ENCODE results near the gene NFIX. TPM values are rescaled to one million over a fixed set of nuclear protein-coding genes. Genes with fewer than 3 reads are reported as not detected.

NFIX gene
- total RNA-seq, 1 donor from 2014 or later = 118 TPM

GRCh38 chr19:13076787-13077186 is 81.5 kb downstream of the NFIX start:
- no peak overlapping the region for H3K4me3 ChIP-seq
- H3K36me3 ChIP-seq = peaks cover 35% of the 10 kb centered on the region
- H3K4me1 ChIP-seq = peaks cover 68% of the 10 kb centered on the region
- H3K27me3 ChIP-seq (ENCODE audit: low read depth) = no peaks in the 10 kb centered on the region
- H3K9me3 ChIP-seq (replicated peaks) = no peaks in the 10 kb centered on the region
- TF ChIP-seq CTCF (IDR thresholded peaks at IDR 0.05; ENCODE audit: borderline replicate concordance) = no peak
- DNase-seq = no peak
- peak overlapping the region; percentile 86 for H3K27ac ChIP-seq (replicated peaks)
- intact Hi-C loops (cut with micrococcal nuclease) = no loop called here

GRCh38 chr19:13077240-13077639 is 82.0 kb downstream of the NFIX start:
- peaks cover 68% of the 10 kb centered on the region for H3K4me1 ChIP-seq
- no peaks in the 10 kb centered on the region for H3K27me3 ChIP-seq (ENCODE audit: low read depth)
- no peak for TF ChIP-seq CTCF (IDR thresholded peaks at IDR 0.05; ENCODE audit: borderline replicate concordance)
- H3K36me3 ChIP-seq = peaks cover 35% of the 10 kb centered on the region
- no peak for DNase-seq
- H3K9me3 ChIP-seq (replicated peaks) = no peaks in the 10 kb centered on the region
- intact Hi-C loops (cut with micrococcal nuclease) = no loop called here
- H3K27ac ChIP-seq (replicated peaks) = peak overlapping the region; percentile 86
- H3K4me3 ChIP-seq = no peak overlapping the region

GRCh38 chr19:13078381-13078780 is 83.1 kb downstream of the NFIX start:
- DNase-seq = no peak
- no peak for TF ChIP-seq CTCF (IDR thresholded peaks at IDR 0.05; ENCODE audit: borderline replicate concordance)
- Histone ChIP-seq H3K4me3 (no peak overlapping the region), H3K4me1 (peaks cover 73% of the 10 kb centered on the region), H3K9me3 (replicated peaks) (no peaks in the 10 kb centered on the region), H3K27ac (replicated peaks) (peak overlapping the region; percentile 86), H3K27me3 (ENCODE audit: low read depth) (no peaks in the 10 kb centered on the region), H3K36me3 (peaks cover 31% of the 10 kb centered on the region)
- intact Hi-C loops (cut with micrococcal nuclease) = no loop called here

GRCh38 chr19:13078897-13079541 is 83.7 kb downstream of the NFIX start:
- no peak for TF ChIP-seq CTCF (IDR thresholded peaks at IDR 0.05; ENCODE audit: borderline replicate concordance)
- DNase-seq = no peak
- no peaks in the 10 kb centered on the region for H3K27me3 ChIP-seq (ENCODE audit: low read depth)
- peak overlapping the region; percentile 86 for H3K27ac ChIP-seq (replicated peaks)
- peaks cover 74% of the 10 kb centered on the region for H3K4me1 ChIP-seq
- intact Hi-C loops (cut with micrococcal nuclease) = no loop called here
- no peaks in the 10 kb centered on the region for H3K9me3 ChIP-seq (replicated peaks)
- peaks cover 31% of the 10 kb centered on the region for H3K36me3 ChIP-seq
- H3K4me3 ChIP-seq = peak overlapping the region; percentile 14

GRCh38 chr19:13079542-13079986 is 84.3 kb downstream of the NFIX start:
- DNase-seq = no peak
- H3K36me3 ChIP-seq = peaks cover 28% of the 10 kb centered on the region
- no peaks in the 10 kb centered on the region for H3K9me3 ChIP-seq (replicated peaks)
- H3K27ac ChIP-seq (replicated peaks) = peak overlapping the region; percentile 86
- no peak for TF ChIP-seq CTCF (IDR thresholded peaks at IDR 0.05; ENCODE audit: borderline replicate concordance)
- H3K4me1 ChIP-seq = peaks cover 80% of the 10 kb centered on the region
- no peaks in the 10 kb centered on the region for H3K27me3 ChIP-seq (ENCODE audit: low read depth)
- peak overlapping the region; percentile 14 for H3K4me3 ChIP-seq
- intact Hi-C loops (cut with micrococcal nuclease) = no loop called here

Measured in left ventricle myocardium inferior (tissue), 1 donor.